GM23338 (cell line): ENCODE measurements around the gene KCNMA1. TPM values are rescaled to one million over a fixed set of nuclear protein-coding genes. Genes with fewer than 3 reads are reported as not detected.

Experiments used
- ATAC-seq: fragments of 200-7000 bp; cut with Tn5 transposase; 3 replicates; pipeline ENCODE4 v1.9.1; 2020
- DNase-seq: peaks from one replicate; pipeline ENCODE4 v3.0.0-alpha.2; 2015; ENCODE audit warnings: low spot score
- H2AFZ ChIP-seq: fragments of 200-600 bp; sonication (generic); 2 replicates; pipeline ENCODE4 v1.8.0; 2016; ENCODE audit warnings: antibody characterized with exemption, mild to moderate bottlenecking, moderate library complexity
- H3F3A ChIP-seq: fragments of 200-600 bp; sonication (generic); replicated peaks from 2 replicates; pipeline ENCODE4 v1.8.0; 2017; ENCODE audit warnings: antibody characterized with exemption, mixed run types, low read depth
- H3K27ac ChIP-seq: fragments of 200-600 bp; sonication (generic); 2 replicates; pipeline ENCODE4 v1.6.1; 2016; ENCODE audit warnings: low read depth
- H3K27me3 ChIP-seq: fragments of 200-600 bp; sonication (generic); 2 replicates; pipeline ENCODE4 v1.8.0; 2016; ENCODE audit warnings: mild to moderate bottlenecking, mixed run types, moderate library complexity; ENCODE audit not compliant: insufficient read depth
- H3K36me3 ChIP-seq: fragments of 200-600 bp; sonication (generic); 2 replicates; pipeline ENCODE4 v1.8.0; 2016; ENCODE audit warnings: mild to moderate bottlenecking; ENCODE audit not compliant: insufficient read depth
- H3K4me1 ChIP-seq: fragments of 200-600 bp; sonication (generic); 2 replicates; pipeline ENCODE4 v1.8.0; 2016; ENCODE audit warnings: mild to moderate bottlenecking, moderate library complexity; ENCODE audit not compliant: insufficient read depth
- H3K4me2 ChIP-seq: fragments of 200-600 bp; sonication (generic); 2 replicates; pipeline ENCODE4 v1.7.1; 2017; ENCODE audit warnings: mixed run types
- H3K4me3 ChIP-seq: fragments of 200-600 bp; sonication (generic); 2 replicates; pipeline ENCODE4 v1.6.1; 2016; ENCODE audit warnings: mixed run types
- H3K79me2 ChIP-seq: fragments of 200-600 bp; sonication (generic); replicated peaks from 2 replicates; pipeline ENCODE4 v1.8.0; 2017; ENCODE audit warnings: mild to moderate bottlenecking; ENCODE audit not compliant: insufficient read depth
- H3K9me2 ChIP-seq: fragments of 200-600 bp; sonication (generic); 2 replicates; pipeline ENCODE4 v1.8.0; 2017; ENCODE audit not compliant: insufficient read depth
- H4K20me1 ChIP-seq: fragments of 200-600 bp; sonication (generic); replicated peaks from 2 replicates; pipeline ENCODE4 v1.8.0; 2017; ENCODE audit warnings: mild to moderate bottlenecking; ENCODE audit not compliant: insufficient read depth
- H3K27ac Mint-ChIP-seq: 2 replicates; pipeline ENCODE4 v1.8.0; 2020; ENCODE audit warnings: inconsistent platforms, mild to moderate bottlenecking, moderate library complexity, mixed read lengths
- H3K27me3 Mint-ChIP-seq: 3 replicates; pipeline ENCODE4 v1.8.0; 2022; ENCODE audit warnings: low read depth, mild to moderate bottlenecking, moderate library complexity, mixed read lengths, inconsistent platforms; ENCODE audit not compliant: insufficient read depth, poor library complexity
- H3K36me3 Mint-ChIP-seq: 3 replicates; pipeline ENCODE4 v1.8.0; 2021; ENCODE audit warnings: low read depth, mild to moderate bottlenecking, inconsistent platforms, moderate library complexity, mixed read lengths
- H3K4me1 Mint-ChIP-seq: 3 replicates; pipeline ENCODE4 v1.8.0; 2020; ENCODE audit warnings: mild to moderate bottlenecking, inconsistent platforms, mixed read lengths
- H3K4me3 Mint-ChIP-seq: 3 replicates; pipeline ENCODE4 v1.8.0; 2021; ENCODE audit warnings: moderate library complexity, mild to moderate bottlenecking, inconsistent platforms, mixed read lengths
- H3K9me3 Mint-ChIP-seq: 3 replicates; pipeline ENCODE4 v1.8.0; 2020; ENCODE audit warnings: moderate library complexity, mild to moderate bottlenecking, inconsistent platforms, mixed read lengths
- EZH2 ChIP-seq: fragments of 200-600 bp; sonication (generic); IDR thresholded peaks from one replicate; pipeline ENCODE4 v1.8.0; 2017; ENCODE audit warnings: antibody characterized with exemption, mild to moderate bottlenecking, low read depth; ENCODE audit not compliant: unreplicated experiment
- JUNB ChIP-seq: IDR thresholded peaks from one replicate; pipeline ENCODE4 v1.6.1; 2016; ENCODE audit warnings: antibody characterized with exemption; ENCODE audit not compliant: unreplicated experiment
- NANOG ChIP-seq: IDR thresholded peaks from 2 replicates; pipeline ENCODE4 v1.6.1; 2016; ENCODE audit warnings: antibody characterized with exemption, borderline replicate concordance
- STAT1 ChIP-seq: IDR thresholded peaks from one replicate; pipeline ENCODE4 v1.6.1; 2016; ENCODE audit warnings: antibody characterized with exemption; ENCODE audit not compliant: unreplicated experiment
- ZNF114 ChIP-seq: fragments of 250-450 bp; sonication (Bioruptor Pico); IDR thresholded peaks from 2 replicates; pipeline ENCODE4 v1.5.0; 2020; ENCODE audit warnings: mild to moderate bottlenecking, moderate library complexity
- ZNF331 ChIP-seq: fragments of 250-450 bp; sonication (Bioruptor Pico); IDR thresholded peaks from 2 replicates; pipeline ENCODE4 v1.5.0; 2020; ENCODE audit warnings: low read depth, mild to moderate bottlenecking, moderate library complexity
- polyA plus RNA-seq: library from polyadenylated mRNA; unstranded; fragments of >200 nt; fragmentation: Nextera tagmentation; extraction: Ambion mirVana; gene quantifications from 2 replicates; pipeline ENCODE4 v1.2.1, GENCODE V29; 2016
- total RNA-seq: library from RNA; depleted of rRNA; stranded (reverse); fragments of >200 nt; shearing (Covaris generic); gene quantifications from 2 replicates; pipeline ENCODE4 v1.2.3, GENCODE V29; 2014
- TF ChIP-seq, protein P1 (sequence below): fragments of 250-450 bp; sonication (Bioruptor Pico); IDR thresholded peaks from 2 replicates; pipeline ENCODE4 v1.5.0; 2020; ENCODE audit warnings: mild to moderate bottlenecking, moderate library complexity
- TF ChIP-seq, protein P2 (sequence below): IDR thresholded peaks from one replicate; pipeline ENCODE4 v1.6.1; 2018; ENCODE audit warnings: antibody characterized with exemption; ENCODE audit not compliant: unreplicated experiment

The KCNMA1 gene
- total and polyA plus RNA-seq, 2 experiments from 2014 or later, result 8.2 to 9.0 TPM

DNA sequence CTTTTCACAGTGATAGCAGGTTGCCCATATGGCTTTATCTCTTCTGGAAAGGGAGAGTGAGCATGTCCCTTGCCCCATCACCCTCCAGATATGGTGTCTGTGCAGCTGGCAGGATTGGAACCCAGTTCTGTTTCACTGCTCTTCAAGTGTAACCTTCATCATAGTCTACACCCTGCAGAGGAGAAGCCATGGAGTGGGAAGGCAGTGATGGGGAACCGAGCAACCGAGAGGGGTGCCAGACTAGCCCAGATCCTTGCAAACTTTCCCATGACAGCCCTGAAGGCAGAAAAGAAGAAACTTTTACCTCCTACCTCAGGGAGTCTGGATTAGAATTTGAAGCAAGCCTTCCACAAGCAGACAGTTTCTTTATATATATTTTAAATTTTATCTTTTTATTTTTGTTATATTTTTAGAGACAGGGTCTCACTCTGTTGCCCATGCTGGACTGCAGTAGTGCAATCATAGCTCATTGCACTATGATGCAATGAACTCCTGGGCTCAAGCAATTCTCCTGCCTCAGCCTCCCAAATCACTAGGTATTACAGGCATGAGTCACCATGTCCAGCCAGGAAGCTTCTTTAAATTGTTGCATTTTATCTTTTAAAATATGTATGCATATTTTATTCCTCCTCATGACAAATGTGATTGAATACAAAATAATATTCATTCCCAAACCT lies 133.3 kb downstream of the KCNMA1 start:
- Histone ChIP-seq H2AFZ (no peak overlapping the region), H4K20me1 (no peaks in the 10 kb centered on the region), H3K27me3 (no peaks in the 10 kb centered on the region), H3K36me3 (no peaks in the 10 kb centered on the region), H3K4me1 (no peaks in the 10 kb centered on the region), H3K79me2 (no peaks in the 10 kb centered on the region), H3K4me3 (no peak overlapping the region), H3K27ac (no peak overlapping the region), H3F3A (no peaks in the 10 kb centered on the region), H3K9me2 (0 out of 2 replicates have a peak, but pooled peaks cover 2% of the 10 kb centered on the region), H3K4me2 (no peak overlapping the region)
- no peak overlapping the region for H3K4me3 Mint-ChIP-seq
- TF ChIP-seq, protein P1, sequence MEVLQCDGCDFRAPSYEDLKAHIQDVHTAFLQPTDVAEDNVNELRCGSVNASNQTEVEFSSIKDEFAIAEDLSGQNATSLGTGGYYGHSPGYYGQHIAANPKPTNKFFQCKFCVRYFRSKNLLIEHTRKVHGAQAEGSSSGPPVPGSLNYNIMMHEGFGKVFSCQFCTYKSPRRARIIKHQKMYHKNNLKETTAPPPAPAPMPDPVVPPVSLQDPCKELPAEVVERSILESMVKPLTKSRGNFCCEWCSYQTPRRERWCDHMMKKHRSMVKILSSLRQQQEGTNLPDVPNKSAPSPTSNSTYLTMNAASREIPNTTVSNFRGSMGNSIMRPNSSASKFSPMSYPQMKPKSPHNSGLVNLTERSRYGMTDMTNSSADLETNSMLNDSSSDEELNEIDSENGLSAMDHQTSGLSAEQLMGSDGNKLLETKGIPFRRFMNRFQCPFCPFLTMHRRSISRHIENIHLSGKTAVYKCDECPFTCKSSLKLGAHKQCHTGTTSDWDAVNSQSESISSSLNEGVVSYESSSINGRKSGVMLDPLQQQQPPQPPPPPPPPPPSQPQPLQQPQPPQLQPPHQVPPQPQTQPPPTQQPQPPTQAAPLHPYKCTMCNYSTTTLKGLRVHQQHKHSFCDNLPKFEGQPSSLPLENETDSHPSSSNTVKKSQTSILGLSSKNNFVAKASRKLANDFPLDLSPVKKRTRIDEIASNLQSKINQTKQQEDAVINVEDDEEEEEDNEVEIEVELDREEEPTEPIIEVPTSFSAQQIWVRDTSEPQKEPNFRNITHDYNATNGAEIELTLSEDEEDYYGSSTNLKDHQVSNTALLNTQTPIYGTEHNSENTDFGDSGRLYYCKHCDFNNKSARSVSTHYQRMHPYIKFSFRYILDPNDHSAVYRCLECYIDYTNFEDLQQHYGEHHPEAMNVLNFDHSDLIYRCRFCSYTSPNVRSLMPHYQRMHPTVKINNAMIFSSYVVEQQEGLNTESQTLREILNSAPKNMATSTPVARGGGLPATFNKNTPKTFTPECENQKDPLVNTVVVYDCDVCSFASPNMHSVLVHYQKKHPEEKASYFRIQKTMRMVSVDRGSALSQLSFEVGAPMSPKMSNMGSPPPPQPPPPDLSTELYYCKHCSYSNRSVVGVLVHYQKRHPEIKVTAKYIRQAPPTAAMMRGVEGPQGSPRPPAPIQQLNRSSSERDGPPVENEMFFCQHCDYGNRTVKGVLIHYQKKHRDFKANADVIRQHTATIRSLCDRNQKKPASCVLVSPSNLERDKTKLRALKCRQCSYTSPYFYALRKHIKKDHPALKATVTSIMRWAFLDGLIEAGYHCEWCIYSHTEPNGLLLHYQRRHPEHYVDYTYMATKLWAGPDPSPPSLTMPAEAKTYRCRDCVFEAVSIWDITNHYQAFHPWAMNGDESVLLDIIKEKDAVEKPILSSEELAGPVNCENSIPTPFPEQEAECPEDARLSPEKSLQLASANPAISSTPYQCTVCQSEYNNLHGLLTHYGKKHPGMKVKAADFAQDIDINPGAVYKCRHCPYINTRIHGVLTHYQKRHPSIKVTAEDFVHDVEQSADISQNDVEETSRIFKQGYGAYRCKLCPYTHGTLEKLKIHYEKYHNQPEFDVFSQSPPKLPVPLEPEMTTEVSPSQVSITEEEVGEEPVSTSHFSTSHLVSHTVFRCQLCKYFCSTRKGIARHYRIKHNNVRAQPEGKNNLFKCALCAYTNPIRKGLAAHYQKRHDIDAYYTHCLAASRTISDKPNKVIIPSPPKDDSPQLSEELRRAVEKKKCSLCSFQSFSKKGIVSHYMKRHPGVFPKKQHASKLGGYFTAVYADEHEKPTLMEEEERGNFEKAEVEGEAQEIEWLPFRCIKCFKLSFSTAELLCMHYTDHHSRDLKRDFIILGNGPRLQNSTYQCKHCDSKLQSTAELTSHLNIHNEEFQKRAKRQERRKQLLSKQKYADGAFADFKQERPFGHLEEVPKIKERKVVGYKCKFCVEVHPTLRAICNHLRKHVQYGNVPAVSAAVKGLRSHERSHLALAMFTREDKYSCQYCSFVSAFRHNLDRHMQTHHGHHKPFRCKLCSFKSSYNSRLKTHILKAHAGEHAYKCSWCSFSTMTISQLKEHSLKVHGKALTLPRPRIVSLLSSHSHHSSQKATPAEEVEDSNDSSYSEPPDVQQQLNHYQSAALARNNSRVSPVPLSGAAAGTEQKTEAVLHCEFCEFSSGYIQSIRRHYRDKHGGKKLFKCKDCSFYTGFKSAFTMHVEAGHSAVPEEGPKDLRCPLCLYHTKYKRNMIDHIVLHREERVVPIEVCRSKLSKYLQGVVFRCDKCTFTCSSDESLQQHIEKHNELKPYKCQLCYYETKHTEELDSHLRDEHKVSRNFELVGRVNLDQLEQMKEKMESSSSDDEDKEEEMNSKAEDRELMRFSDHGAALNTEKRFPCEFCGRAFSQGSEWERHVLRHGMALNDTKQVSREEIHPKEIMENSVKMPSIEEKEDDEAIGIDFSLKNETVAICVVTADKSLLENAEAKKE (CRISPR knock-in tag), result no peak
- no peak for TF ChIP-seq JUNB
- no peak for TF ChIP-seq NANOG
- no peak for TF ChIP-seq EZH2
- TF ChIP-seq ZNF114, result no peak
- no peak for TF ChIP-seq STAT1
- TF ChIP-seq, protein P2, sequence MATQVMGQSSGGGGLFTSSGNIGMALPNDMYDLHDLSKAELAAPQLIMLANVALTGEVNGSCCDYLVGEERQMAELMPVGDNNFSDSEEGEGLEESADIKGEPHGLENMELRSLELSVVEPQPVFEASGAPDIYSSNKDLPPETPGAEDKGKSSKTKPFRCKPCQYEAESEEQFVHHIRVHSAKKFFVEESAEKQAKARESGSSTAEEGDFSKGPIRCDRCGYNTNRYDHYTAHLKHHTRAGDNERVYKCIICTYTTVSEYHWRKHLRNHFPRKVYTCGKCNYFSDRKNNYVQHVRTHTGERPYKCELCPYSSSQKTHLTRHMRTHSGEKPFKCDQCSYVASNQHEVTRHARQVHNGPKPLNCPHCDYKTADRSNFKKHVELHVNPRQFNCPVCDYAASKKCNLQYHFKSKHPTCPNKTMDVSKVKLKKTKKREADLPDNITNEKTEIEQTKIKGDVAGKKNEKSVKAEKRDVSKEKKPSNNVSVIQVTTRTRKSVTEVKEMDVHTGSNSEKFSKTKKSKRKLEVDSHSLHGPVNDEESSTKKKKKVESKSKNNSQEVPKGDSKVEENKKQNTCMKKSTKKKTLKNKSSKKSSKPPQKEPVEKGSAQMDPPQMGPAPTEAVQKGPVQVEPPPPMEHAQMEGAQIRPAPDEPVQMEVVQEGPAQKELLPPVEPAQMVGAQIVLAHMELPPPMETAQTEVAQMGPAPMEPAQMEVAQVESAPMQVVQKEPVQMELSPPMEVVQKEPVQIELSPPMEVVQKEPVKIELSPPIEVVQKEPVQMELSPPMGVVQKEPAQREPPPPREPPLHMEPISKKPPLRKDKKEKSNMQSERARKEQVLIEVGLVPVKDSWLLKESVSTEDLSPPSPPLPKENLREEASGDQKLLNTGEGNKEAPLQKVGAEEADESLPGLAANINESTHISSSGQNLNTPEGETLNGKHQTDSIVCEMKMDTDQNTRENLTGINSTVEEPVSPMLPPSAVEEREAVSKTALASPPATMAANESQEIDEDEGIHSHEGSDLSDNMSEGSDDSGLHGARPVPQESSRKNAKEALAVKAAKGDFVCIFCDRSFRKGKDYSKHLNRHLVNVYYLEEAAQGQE, result no peak
- no peak for TF ChIP-seq ZNF331
- no peaks in the 10 kb centered on the region for H3K9me3 Mint-ChIP-seq
- peaks cover 3% of the 10 kb centered on the region; the same call in 1 of the 3 replicates for H3K4me1 Mint-ChIP-seq
- peaks cover 4% of the 10 kb centered on the region for H3K27me3 Mint-ChIP-seq
- ATAC-seq, result no peak
- H3K27ac Mint-ChIP-seq, result no peak overlapping the region
- no peaks in the 10 kb centered on the region for H3K36me3 Mint-ChIP-seq
- no peak for DNase-seq
